SK-MEL-5 (cell line): Measurements from ENCODE around the gene CCDC116. TPM values are rescaled to one million over a fixed set of nuclear protein-coding genes. Genes with fewer than 3 reads are reported as not detected.
"Not testable (repeated sequence)": the region's sequence is repeated elsewhere in the genome, so short reads cannot be mapped to it uniquely, and the experiment has no call there.

ENCODE experiments used
- DNase-seq: peaks from one replicate; pipeline ENCODE4 v3.0.0-alpha.2; 2016; ENCODE audit warnings: low read depth, low spot score
- in situ Hi-C: cut with HindIII; loops from 2 replicates; pipeline ENCODE4 v1.10.0; 2016; ENCODE audit warnings: low sequenced_read_pairs, high pct_unique_total_duplicates, low pct_unique_long_range_greater_than_20kb
- total RNA-seq: library from RNA; depleted of rRNA; stranded (reverse); fragments of >200 nt; shearing (Covaris generic); gene quantifications from 2 replicates; pipeline ENCODE4 v1.2.3, GENCODE V29; 2014

The CCDC116 gene
- total RNA-seq, 1 experiment from 2014 or later: not detected

DNA sequence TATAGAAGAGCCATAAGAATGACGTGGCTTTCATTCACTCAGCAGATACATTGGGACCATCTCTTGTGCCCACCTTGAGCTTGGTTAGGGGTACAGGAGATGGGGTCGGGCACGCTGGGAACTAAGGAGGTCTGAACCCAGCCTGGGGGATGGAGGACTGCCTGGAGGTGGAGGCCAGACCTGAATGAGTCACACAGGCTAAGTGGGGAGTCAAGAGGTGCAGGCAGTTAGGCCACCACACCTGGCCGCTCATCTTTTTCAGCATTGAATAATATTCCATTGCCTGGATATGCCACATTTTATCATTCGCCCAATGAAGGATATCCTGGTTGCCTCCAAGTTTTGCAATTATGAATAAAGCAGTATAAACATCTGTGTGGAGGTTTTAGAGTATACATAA, 29.4 kb downstream of the CCDC116 start:
- in situ Hi-C loops: no loop called here
- DNase-seq: no peak

DNA sequence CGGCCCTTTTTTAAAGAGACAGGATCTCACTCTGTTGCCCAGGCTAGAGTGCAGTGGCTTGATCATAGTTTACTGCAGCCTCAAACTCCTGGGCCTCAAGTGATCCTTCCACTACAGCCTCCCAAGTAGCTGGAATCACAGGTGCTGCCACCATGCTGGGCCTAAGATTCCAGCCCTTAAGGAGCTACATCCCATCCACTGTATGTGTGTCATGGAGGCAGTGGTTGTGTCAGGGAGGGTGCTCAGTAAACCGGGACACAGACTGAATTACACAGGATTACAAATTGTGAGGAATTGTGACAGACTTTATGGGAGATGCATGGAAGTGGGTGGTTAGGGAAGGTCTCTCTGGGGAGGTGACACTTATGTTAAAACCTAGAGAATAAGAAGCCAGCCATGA, 31.2 kb downstream of the CCDC116 start:
- no peak for DNase-seq
- in situ Hi-C loops: no loop called here

DNA sequence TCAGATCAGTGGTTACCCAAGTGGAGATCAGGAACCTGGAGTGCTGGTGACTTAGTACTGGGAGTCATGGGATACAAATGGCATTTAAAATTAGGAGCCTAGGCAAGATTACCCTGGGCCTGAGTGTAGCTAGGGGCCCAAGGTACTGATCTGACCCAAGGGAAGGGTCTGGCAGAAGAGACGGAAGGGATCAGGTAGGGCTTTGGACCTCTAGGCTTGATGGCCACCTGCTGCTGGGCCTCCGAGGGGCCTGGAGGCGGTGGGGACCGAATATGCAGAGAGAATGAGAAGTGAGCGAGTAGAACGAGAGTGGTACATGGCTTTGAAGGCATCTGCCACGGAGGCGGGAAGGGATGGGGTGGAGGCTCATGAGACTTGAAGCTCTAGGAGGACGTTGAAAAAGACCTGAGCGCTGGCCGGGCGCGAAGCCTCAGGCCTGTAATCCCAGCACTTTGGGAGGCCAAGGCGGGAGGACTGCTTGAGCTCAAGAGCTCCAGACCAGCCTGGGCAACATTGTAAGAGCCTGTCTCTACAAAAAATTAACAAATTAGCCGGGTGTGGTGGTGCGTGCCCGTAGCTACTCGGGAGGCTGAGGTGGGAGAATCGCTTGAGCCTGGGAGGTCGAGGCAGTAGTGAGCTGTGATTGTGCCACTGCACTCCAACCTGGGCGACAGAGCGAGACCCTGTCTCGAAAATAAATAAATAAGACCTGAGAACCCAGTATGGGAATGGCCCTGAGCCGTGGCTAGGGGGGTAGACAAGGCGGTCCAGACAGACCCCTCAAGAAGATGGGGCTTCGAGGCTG, 32.7 kb downstream of the CCDC116 start:
- no peak for DNase-seq
- in situ Hi-C loops: no loop called here

DNA sequence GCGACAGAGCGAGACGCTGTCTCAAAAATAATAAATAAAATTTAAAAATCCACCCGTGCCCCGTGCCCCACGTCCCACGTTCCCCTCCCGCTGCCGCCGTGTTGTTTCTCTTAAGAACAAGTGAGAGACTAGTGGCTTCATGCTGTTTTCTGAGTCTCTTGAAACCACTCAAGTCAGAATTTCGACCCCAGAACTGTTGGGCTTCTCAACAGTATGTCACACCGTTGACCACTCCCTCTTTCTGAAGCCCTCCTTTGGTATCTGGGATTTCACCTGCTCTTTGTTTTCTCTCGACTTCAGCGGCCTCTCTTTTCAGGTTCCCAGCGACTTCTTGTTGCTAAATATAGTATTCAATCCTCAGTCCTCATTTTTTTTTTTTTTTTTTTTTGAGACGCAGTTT, 34.2 kb downstream of the CCDC116 start:
- in situ Hi-C loops: no loop called here

DNA sequence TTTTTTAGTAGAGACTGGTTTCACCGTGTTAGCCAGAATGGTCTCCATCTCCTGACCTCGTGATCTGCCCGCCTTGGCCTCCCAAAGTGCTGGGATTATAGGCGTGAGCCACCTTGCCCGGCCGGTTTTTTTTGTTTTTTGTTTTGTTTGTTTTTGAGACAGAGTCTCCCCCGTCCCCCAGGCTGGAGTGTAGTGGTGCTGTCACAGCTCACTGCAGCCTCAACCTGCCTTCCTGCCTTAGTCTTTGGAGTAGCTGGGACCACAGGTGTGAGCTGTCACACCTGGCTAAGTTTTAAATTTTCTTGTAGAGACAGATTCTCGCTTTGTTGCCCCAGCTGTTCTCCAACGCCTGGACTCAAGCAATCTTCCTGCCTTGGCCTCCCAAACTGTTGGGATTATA, 36.5 kb downstream of the CCDC116 start:
- in situ Hi-C loops: no loop called here
- DNase-seq: no peak

More for the DNA sequence above, 34.2 kb downstream of the CCDC116 start:
- DNase-seq: no peak

DNA sequence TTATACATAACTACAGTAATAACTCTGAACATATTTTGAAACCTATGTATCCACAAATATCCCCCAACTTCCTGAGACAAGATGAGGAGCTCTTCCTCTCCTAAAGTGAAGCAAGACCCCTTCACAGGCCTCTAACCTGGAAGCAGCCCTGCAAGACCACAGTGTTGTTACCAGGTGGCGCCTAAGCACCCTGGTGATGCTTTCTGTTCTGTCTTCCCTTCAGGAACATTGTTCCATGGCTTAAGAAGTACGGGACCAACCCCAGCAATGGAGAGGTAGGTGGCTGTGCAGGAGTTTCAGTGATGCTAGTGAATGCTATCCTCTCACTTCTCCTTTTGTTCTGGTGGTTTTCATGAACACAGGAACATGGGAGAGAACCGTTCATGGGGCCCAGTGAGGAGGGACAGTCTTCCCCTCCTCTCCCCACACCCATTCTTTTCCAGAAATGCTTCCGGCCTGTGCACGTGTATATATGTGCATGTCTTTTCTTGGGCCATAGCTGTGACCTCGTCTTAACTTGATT, 39.6 kb downstream of the CCDC116 start:
- DNase-seq: no peak
- in situ Hi-C loops: no loop called here

DNA sequence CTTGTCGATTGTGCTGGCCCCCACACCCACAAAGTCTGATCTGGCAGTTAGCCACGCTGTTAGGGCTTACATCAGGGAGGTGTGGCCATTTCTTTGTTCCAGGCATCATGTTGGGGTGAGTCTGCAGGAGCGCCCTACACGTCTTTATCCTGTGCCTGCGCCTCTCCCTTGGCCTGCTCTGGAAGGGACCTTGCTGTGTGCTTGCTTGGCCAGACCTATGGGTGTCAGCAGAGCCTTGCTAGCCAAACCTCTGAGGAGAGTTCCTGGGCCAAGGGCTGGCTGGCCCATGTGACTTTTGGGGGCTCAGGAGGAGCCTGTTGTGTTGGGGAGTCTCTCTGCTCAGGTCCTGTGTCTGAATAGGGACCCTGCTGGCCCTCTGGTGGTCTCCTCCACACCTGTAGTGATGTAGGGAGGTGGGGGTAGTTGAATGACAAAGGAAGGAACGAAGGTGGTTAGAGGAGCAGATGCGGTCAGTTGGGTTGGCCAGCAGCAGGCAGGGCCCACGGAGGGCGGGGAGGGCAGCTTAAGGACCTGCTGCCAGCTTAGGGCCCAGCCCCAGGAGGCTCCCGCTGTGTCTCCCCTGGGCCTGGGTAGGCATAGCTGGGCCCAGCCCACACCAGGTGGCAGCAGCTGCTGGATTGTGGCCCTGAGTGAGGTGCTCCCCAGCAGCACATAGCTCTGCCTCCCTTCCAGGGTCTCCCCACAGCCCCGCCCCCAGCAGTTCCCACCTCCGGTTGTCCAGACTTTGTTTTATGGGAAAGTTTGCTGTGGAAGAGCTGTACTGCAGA, 41.2 kb downstream of the CCDC116 start:
- in situ Hi-C loops: no loop called here
- no peak for DNase-seq

DNA sequence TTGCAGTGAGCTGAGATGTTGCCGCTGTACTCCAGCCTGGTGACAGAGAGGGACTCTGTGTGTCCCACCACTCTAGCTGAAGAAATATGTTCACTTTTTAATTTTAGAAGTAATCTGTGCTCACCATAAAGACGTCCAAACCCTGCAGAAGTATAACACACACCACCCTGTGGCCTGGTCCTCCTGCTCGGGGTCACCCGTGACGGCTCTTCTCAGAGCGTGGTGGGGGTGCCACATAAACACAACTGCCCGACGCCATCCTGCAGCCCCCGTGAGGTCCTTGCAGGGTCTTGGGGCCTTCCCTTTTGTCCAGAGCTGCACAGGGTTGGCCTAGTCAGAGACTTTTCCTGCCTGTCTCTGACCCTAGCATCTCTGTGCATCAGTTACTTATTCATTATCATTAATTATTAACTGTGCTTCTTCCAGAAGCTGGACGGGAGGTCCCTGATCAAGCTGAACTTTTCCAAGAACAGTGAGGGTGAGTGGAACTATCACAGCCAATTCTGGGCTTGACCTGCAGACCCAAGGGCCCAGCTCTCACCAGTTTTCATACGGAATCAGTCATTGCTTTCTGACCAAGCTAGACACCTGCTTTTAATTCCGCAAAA, 42.2 kb downstream of the CCDC116 start:
- in situ Hi-C loops: no loop called here
- DNase-seq: no peak

DNA sequence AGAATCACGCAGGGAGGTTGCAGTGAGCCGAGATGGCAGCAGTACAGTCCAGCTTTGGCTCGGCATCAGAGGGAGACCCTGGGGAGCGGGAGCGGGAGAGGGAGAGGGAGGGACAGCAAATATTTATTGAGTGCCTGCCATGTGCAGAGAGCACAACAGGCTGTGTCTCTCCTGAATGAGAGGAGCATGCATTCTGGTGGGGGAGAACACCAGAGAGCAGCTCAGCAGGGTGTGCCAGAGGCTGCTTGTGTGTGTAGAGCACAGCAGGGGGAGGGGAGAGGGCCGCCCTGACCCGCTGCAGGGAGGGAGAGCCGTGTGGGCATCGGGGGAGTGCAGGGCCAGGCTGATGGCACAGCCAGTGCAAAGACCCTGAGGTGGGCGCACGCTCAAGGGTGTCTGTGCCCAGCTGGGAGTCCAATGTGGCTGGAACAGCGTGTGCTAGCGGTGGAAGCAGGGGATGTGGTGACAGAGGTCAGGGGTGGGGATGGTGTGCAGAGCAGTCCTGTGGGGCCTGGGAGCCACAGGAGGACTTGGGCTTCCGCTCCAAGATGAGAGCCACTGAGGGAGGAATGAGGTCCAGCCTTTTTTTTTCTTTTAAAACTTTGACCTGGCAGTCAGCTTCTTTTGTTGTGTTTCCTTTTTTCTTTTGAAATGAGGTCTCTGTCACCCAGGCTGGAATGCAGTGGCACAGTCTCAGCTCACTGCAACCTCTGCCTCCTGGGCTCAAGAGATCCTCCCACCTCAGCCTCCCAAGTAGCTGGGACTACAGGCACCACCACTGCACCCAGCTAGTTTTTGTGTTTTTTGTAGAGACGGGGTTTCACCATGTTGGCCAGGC, 45.3 kb downstream of the CCDC116 start:
- DNase-seq: no peak

DNA sequence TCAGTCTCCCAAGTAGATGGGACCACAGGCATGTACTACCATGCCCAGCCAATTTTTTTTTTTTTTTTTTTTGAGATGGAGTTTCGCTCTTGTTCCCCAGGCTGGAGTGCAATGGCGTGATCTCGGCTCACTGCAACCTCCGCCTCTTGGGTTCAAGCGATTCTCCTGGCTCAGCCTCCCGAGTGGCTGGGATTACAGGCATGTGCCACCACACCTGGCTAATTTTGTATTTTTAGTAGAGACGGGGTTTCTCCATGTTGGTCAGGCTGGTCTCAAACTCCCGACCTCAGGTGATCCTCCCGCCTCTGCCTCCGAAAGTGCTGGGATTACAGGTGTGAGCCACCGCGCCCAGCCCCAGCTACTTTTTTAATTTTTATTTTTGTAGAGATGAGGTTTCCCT, 46.3 kb downstream of the CCDC116 start:
- in situ Hi-C loops, DNase-seq: not testable (repeated sequence)

More for the DNA sequence above, 45.3 kb downstream of the CCDC116 start:
- in situ Hi-C loops: no loop called here

DNA sequence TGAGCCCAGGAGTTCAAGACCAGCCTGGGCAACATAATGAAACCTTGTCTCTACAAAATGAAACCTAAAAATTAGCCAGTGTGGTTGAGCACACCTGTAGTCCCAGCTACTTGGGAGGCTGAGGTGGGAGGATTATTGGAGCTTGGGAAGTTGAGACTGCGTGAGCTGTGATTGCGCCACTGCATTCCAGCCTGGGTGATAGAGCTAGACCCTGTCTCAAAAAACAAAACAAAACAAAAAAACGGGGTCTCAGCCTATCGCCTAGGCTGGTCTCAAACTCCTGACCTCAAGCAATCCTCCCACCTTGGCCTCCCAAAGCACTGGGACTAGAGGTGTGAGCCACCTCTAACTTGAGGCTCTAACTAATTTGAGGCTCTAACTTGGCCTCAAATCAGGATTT, 46.8 kb downstream of the CCDC116 start:
- in situ Hi-C loops: no loop called here
- DNase-seq: no peak

DNA sequence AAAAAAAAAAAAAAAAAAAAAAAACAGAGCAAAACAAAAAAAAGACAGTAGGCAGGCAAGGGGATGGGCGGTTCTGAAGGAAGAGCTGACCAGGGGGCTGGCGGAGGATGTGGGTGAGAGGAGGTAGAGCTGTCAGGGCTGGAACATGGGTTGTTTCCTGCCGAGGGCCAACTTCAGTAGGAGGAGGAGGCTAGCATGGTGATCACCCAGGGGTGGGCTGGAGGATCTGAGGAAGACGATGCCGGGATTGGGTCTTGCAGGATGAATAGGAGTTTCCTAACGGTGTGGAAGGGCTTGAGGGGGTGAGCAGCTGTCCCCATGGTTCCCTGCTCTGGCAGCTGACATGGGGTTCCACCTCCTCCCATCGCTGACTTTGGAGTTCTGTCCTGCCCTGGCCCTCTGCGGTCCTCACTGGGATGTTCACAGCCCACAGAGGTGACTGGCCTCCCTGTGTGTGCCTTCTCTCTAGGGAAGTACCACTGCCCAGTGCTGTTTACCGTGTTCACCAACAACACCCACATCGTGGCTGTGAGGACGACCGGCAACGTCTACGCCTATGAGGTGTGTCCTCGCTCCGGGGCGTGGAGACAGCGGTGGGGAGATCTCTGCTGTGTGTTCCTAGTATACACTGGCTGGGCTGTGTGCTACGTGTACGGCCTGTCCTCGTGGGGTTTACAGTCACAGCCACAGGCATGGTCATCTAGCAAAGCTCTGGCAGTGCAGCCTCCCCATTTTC, 48.4 kb downstream of the CCDC116 start:
- DNase-seq: no peak
- in situ Hi-C loops: no loop called here

DNA sequence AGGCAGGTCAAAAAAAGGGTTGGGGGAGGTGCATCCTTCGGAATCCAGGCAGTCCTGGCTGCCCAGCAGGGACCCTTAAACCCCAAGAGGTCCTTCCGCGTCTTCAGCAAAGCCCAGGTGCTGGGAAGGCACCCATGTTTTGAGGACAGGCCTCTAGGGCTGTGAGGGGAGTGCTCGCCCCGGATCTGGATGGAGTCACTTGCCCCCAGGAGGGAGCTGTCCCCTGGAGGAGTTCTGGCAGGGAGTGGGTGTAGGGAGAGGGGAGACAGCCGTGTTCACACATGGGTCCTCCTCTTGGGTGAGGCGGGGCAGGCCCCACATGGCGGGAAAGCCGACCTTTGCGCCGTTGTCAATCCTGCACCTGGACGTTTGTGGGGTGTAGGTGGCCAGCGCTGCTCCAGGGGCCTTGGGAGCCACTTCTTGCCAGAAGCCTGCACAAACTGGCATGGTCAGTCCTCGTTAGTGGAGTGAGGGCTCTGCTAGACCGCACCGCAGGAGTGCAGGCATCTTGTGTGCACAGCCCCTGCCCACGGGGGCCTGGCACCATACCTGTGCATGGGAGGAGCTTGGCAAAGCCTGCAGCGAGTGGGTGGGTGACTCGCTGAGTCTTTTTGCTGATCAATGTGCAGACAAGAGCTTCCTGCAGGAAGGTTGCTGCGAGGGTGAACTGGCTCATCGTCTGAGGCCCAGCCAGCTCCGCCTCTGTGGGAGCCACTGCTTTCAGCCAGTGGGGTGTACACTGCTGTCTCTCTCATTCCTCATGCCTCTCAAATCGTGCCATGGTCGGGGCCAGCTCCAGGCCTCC, 49.2 kb downstream of the CCDC116 start:
- no peak for DNase-seq
- in situ Hi-C loops: no loop called here

DNA sequence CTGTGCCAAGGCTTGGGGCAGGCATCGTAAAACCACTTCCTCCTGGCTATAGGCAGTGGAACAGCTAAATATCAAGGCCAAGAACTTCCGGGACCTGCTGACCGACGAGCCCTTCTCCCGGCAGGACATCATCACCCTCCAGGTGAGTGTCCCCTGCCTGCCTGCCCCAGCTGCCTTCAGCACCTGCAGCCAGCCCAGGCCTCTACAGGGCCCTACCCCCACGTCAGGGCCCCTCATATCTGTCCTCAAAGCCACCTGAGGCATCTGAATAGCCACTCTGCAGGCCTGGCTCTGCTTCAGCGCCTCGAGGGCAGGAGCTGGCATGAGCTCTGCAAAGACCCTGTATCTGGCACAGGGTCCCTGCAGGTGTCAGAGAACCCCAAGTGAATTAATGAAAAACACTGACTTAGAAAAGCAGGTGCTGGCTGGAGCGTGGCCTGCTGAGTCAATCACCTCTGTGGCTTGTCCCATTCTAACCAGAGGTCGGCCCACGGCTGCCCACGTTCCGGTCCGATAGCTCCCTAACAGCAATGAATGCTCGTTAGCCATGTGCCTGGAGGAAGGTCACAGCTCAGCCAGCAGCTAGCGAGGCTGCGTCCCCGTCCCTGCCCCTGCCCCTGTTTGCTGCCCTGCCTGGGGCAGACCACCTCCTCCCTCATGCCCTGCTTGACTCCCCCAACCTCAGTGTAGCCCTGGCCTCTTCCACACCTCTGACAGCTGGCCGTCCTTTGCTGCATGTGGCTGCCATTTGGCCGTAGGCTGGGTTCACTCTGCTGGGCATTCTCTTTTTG, 50.0 kb downstream of the CCDC116 start:
- in situ Hi-C loops: no loop called here
- DNase-seq: no peak

DNA sequence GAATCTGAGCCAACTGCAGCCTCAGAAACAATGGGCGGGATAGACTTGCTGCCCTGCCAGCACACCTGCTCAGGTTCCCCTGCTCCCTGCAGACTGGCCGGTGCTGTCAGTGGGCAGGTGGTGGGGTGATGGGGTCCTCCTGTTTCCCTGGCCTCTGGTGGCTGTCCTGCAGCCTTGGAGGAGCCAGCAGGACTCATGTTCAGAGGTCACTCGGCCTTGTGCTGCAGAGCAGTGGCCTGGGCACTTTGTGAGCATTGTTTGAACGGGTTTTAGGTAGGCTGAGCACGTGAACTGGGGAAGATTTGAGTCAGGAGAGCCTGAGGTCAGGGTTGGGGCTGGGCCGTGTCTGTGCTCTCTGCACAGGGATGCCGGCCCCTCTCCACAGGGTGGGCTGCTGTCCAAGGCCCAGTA, 50.8 kb downstream of the CCDC116 start:
- in situ Hi-C loops: no loop called here
- DNase-seq: no peak
